Stimulated activated CD4-positive, alpha-beta T cell treated with anti-CD3 and anti-CD28 coated beads, Interleukin-1b, Interleukin-23, amount 100 ng/mL, for 4 hours (primary cell): ENCODE data around the gene PGGHG.
"Not testable (repeated sequence)": the region's sequence is repeated elsewhere in the genome, so short reads cannot be mapped to it uniquely, and the experiment has no call there.

ENCODE experiments used
- DNase-seq, 2 donors: peaks; one replicate each; pipeline ENCODE4 v3.0.0-alpha.2; 2020; ENCODE audit warnings: low read depth in 2 of 2

Gene PGGHG

DNA sequence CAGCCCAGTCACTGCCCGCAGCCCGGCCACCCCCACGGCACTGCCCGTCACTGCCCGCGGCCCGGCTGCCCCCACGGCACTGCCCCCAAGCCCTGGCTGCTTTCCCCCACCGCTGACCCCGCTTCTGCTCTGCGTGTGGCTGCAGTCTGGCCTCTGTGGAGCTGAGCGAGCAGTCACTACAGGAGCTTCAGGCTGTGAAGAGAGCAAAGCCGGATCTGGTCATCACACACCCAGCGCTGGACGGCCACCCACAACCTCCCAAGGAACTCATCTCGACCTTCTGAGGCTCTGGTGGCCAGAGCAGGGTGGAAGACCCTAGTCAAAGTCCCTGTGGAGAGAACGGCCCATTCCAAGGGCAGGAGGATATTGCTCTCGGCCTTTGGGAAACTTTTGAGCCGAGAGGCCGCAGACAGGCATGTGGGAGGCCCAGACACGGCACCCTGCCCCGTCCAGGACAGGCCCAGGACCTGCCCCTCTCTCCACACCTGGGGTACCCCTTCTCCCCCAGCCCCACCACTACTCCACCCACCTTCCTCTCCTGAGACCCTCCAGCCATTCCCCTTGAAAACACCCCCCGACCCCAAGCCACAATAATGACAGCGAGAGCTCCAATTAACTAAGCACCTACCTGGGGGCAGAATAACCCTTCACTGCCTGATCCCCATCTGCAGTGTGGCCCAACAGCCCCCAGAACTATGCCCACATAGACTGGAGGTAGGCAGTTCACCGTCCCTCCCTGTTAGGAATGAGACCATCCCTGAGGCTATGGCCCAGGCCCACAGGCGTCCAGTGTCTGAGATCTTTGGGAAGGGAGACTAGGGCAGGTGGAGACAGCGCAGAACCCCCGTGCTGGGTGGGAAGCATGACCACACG lies 3.7 kb upstream of the PGGHG start:
- no peak for DNase-seq

DNA sequence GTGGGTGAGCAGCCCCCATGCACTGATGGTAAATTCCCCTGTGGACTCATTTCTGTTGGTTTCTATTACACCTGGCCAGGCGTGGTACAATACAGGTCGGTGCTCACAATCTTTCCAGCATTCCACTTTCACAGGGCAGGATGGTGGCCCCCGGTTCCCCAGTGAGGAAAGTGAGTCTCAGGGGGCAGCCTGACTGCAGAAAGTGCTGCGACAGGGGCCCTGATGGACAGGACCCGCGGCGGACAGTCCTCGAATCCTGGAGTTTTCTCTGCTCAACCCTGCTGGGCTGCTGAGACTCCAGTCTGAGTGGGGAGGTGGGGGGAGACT lies 3.1 kb upstream of the PGGHG start:
- DNase-seq: no peak

DNA sequence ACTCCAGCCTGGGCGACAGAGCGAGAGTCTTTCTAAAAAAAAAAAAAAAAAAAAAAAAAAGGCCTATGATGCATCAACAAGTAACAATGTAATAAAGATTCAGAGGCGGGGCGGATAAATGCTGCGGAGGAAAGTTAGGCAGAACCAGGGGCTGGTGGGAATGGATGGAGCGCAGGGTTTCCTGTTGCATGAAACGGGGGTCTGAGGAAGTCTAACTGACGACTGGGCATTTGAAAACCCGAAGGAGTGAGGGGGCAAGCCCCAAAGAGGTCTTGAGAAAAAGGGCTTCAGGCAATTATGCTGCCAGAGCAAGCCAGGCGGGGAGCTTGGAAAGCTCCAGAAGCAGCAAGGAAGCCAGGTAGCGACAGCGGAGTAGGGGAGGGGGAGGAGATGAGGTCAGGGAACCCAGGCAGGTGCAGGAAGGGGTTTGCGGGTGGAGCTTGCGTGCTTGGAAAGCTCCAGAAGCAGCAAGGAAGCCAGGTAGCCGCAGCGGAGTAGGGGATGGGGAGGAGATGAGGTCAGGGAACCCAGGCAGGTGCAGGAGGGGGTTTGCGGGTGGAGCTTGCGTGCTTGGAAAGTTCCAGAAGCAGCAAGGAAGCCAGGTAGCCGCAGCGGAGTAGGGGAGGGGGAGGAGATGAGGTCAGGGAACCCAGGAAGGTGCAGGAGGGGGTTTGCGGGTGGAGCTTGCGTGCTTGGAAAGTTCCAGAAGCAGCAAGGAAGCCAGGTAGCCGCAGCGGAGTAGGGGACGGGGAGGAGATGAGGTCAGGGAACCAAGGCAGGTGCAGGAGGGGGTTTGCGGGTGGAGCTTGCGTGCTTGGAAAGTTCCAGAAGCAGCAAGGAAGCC lies 1.7 kb upstream of the PGGHG start:
- not testable (repeated sequence) for DNase-seq

DNA sequence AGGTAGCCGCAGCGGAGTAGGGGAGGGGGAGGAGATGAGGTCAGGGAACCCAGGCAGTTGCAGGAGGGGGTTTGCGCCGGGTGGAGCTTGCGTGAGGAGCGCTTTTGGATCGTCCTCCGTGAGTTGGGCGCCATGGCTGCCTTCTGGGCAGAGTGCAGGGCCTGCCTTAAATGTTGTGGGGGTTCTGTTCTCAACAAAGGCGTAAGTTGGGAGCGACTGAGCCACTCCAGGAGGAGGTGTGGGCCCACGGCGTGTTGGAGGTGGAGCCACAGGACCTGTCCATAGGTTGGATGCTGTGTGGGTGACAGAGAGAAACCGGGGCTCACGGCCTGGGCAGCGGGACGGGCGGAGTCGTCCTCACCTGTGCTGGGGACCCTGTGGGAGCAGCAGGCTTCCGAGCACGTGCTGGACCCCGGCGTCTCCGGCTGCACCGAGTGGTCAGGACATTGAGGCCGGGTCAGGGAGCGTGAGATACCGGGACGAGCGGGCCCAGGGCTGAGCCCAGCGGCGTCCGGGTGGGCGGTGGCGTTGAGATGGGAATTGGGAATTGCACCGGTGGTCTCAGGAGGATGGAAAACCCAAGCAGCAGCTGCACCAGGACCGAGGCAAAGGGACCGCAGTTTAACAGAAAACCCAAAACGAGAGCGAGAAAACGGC lies 977 bp upstream of the PGGHG start:
- DNase-seq: no peak

GRCh38 chr11:289398-289711 lies 429 bp downstream of the PGGHG start:
- DNase-seq: no peak

DNA sequence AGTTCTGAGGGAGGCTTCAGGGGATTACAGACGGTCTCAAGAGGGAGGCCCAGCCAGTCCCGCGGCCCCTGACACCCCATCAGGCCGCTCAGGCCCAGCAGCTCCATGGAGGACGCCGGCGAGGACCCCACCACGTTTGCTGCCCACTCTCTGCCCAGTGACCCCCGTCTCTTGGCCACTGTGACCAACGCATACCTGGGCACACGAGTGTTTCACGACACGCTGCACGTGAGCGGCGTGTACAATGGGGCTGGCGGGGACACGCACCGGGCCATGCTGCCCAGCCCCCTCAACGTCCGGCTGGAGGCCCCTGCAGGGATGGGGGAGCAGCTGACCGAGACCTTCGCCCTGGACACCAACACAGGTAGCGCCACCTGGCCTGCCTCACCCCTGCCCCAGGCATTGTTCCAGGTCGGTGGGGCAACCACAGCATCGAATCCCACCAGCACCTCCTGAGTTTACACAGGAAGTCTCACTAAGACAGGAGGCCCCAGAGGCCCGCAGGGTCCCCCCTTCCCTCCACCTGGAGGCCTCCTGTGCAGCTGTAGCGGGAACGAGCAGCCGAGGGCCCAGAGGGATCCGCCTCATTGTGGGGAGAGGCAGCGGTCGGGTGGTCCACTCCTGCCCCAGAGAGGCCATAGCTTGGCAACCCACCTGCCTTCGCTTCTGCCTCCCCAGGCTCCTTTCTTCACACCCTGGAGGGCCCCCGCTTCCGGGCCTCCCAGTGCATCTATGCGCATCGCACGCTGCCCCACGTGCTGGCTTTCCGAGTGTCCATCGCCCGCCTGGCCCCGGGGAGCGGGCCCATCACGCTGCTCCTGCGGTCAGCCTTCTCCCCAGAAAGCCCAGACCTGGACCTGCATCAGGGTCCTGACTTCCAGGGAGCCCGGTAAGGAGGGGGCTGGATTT lies 1.0 kb downstream of the PGGHG start:
- no peak for DNase-seq

- DNase-seq: no peak
These were observed 1.8 kb downstream of the PGGHG start for GRCh38 chr11:290621-291231.

DNA sequence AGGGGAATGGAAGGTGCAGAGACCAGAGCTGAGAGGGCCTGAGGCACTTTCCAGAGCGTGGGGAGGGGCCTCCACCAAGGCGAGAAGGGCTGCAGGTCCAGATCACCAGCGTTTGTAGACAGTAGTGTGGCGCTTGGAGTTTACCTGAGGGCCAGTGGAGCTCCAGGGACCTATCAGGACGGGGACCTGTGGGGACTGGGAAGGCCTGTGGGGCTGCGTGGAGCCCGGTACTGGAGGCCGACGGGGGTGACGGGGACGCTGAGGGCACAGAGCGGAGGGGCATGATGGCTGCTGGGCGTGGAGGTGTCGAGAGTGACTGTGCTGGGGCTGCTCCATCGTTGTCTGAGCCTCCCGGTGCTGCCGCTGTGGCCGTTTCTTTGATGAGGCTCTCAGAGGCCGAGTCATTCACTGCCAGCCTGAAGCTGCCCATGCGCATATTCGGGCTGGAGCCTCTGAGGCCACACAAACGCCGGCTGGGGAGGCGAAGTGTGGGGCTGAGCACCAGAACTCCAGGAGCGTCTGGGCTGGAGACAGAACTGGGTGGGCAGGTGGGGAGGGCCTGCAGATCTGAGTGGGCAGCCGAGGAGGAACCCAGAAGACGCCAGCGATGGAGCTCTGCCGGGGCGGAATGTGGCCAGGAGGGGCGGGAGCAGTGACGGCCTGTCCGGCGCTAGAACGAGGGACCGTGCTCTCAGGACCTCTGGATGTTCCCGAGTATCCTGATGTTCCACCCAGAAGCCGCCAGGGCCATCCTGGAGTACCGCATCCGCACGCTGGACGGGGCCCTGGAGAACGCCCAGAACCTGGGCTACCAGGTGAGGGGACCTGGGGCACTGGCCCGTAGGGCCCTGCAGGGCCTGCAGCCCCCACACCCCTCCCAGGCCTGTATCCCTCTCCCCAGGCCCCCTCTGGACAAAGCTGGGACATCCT lies 2.6 kb downstream of the PGGHG start:
- DNase-seq: no peak

DNA sequence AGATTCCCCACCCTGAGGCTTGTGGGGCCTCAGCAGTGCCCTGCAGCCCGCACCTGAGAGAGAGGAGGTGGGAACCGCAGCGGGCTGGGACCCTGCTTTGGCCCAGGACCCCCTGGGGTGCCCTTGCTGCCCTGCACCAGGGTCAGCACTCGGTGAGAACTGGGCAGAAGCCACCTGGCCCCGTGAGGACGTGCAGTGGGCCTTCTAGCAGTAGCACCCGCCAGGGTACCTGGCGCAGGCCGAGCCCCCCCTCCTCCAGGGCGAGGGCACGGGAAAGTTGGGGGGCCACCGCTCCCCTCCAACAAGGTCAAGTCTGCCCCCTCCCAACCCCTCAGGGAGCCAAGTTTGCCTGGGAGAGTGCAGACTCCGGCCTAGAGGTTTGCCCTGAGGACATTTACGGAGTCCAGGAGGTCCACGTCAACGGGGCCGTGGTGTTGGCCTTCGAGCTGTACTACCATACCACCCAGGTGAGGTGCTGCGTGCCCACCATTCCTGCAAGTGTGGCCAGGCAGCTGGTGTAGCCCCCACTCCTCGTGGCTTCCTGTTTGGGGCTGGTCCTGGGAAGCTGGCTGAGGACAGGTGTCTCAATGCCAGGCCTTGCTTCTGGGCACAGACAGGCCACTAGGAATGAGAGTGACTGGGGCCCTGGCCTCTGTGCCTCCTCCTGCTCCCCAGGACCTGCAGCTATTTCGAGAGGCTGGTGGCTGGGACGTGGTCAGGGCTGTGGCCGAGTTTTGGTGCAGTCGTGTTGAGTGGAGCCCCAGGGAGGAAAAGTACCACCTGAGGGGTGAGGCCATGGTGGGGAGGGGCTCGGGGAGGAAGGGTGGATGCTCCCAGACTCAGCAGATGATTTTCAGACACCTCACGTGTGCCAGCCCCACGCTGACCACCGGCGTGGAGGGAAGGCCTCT lies 3.5 kb downstream of the PGGHG start:
- DNase-seq: no peak

DNA sequence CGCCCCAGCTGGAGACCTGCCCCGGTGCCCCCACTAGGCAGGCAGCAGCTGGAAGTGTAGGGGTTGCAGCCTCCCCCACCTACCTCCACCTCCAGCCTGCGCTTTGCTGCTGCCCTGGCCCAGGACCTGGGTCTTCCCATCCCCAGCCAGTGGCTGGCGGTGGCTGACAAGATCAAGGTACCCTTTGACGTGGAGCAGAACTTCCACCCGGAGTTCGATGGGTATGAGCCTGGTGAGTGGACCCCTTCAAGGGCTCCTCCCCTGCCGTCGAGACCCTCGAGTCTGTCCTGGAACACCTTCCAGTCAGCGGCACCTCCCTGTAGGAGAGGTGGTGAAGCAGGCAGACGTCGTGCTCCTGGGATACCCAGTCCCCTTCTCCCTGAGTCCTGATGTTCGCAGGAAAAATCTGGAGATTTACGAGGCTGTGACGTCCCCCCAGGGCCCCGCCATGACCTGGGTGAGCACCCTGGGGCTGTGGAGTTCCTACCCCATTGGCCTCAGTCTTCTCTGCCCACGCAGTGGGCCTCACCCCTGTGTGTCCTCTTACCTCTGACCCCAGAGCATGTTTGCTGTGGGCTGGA lies 4.4 kb downstream of the PGGHG start:
- DNase-seq: no peak

GRCh38 chr11:293852-294661 lies 5.1 kb downstream of the PGGHG start:
- no peak for DNase-seq

GRCh38 chr11:294780-295179 lies 5.9 kb downstream of the PGGHG start:
- DNase-seq: no peak

GRCh38 chr11:295351-296170 lies 6.6 kb downstream of the PGGHG start:
- DNase-seq: no peak

- no peak for DNase-seq
These were observed 7.5 kb downstream of the PGGHG start for GRCh38 chr11:296171-297050.

- no peak for DNase-seq
These were observed 8.2 kb downstream of the PGGHG start for GRCh38 chr11:297051-297585.
